GM19397 (cell line): ENCODE data around the gene SH3BP5L.
"Not testable (repeated sequence)": the region's sequence is repeated elsewhere in the genome, so short reads cannot be mapped to it uniquely, and the experiment has no call there.

Experiments
- ATAC-seq: cut with Tn5 transposase; IDR thresholded peaks from one replicate; pipeline ENCODE4 v1.9.1; 2021; ENCODE audit warnings: mild to moderate bottlenecking, moderate library complexity; ENCODE audit not compliant: unreplicated experiment

Gene SH3BP5L

DNA sequence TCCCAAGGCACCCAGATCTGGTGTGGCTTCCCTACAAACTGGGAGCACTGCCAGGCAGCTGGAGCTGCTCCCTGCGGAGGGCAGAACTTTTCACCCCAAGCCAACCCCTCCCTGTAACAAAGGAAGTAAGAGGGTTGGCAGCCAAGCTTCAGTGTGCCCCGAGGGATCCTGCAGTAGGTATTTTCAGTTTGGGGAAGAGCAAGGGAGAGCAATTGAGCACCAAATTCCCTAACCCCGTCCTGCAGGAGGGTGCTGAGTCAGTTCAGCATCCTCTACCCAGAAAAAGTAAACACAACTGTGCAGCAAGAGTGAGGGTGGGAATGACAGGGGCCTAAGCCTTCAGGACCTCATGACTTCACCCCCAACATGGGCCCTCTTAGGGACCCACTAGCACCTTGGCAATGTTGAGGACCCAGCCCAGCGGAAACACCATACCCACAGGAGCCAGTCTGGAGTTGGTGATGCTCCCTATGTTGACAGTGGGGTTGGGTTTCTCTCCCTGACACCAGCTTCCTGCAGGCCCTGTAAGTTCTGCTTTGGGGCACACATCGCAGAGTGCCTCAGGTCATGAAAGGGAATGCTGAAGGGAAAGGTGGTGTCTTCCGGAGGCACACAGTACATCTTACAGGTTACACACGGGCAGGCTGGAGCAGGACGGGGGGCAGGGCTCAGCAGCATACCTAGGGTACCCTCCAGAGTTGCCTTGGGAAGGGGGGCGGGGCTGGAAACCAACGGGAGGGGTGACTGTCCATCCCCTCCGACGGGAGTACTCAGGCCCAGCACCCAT, 14.8 kb downstream of the SH3BP5L start:
- ATAC-seq: no peak

DNA sequence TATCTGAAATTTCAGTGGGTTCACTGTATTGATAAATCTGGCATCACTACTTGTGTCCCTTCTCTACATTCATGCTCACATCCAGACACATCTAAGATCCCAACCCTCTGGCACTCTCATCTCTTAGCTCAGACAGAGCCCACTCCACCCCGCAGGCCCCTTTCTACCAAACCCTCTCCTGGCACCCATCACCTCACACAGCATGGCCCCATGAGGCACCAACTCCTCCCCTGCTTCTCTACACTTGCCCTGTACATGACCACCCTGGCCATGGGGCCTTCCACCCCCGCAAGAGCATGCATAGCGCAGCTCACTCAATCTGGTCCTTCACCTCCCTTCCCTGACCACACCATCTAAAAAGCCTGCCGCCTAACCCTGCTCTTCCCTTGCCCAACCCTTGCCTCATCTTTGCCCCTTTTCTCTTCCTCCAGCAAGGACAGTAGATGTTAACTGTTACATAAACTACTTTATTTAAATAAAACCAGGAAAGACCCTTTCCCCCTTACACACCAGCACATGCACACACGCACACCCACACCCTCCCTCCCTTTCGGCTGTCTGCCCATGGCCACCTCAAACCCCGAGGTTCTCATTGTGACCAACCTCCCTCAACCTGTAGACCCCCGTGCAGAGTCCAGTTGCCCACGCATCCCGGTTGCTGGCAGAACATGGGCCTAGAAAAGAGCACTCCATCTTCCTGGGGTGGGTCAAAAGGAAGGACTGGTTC, 15.6 kb downstream of the SH3BP5L start:
- no peak for ATAC-seq

DNA sequence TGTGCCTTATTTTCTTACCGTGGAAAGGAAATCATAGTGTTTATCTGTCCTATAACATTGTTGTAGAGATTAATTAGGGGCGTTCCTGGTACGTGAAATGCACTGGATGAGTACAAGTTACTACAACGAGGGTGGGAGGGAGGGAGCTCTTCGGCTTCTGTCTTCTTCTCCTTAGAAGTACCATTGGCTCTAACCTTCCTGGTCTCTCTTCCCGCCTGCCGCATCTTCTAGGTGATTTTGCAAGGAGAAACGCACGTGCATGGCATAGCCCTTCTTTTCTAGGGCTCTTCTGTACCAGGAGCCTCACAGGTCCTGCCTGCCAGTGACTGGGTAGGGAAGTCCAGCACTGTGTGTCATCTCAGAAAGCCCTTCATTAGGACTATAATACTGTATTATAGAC, 16.8 kb downstream of the SH3BP5L start:
- ATAC-seq: no peak

DNA sequence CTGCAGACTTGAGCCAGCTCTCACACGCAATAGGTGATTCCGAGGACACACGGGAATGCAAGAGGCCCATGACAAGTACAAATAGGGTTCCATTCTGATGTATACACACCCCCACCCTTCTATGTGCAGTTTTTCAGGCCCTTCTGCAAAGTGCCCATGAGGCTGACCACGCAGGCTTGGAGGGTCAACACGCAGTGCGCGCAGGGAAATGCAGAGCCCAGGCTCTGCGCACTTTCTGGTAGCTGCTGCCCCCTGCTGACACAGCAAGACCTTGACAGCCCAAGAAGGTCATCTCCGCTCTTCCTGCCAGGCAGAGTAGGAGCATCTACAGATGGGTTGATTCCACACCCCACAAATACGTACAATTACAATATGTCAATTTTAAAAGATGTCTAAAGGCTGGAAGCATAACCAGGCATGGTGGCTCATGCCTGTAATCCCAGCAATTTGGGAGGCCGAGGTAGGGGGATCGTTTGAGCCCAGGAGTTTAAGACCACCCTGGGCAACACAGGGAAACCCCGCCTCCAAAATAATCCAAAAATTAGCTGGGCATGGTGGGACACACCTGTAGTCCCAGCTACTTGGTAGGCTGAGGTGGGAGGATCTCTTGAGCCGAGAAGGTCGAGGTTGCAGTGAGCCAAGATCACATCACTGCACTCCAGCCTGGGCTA, 18.5 kb downstream of the SH3BP5L start:
- ATAC-seq: peak; percentile 55

DNA sequence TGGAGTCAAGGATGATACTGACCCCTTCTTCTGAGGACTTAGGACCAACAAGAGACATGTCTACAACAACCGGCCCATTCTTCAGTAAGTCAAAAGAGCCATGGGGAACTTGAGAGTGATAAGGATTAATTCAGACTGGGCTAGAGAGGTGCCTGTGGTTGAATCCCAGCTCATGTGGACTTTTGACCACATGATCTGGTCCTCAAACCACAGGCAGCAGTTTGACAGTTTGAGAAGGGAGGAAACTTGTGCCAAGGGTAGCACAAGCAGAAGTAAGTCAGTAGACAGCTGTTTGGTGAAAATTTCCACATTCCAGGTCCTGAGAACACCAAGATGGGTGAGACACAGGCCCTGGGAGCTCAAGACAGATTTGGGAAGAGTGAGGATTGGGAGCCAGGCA, 19.8 kb downstream of the SH3BP5L start:
- ATAC-seq: no peak

DNA sequence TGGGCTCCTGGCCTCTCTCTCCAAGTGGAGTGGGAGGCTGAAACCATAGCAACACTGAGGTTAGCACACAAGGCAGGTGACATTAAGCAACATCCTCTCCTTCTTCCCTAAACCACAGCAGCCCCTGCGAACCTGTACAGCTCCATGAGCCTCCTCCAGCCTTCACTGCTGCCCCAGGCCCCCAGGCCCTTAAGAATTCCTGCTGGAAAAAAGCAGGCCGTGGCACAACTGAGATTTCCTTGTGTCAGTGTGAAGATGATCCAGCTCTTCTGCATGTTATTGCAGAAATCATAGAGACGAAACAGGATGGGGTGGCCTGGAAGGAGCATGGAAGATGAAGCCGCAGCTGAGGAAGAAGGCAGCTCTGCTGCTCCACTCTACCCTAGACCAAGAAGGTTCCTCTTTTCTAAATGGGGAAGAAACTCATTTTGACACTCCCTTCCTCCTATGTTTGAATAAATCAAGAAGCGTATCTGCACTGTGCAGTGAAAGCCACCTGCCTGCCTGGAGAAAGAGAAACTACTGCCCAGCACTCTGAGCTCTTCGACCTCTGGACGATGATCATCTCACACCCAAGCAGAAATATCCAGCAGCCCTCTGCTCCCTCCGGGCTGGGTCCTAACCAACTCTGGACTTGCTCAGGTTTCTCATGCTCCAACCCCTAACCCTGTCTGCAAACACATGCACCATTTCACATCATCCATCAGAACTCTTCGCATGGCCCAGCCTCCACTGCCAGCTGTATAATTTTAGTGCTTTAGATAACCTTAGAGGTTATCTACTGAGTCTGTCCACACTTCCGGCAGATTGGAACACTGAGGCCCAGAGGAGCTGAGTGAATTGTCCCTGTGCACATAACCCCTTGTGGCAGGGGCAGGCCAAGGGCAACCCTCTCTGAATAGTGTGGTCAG, 20.7 kb downstream of the SH3BP5L start:
- ATAC-seq: peak; percentile 86

DNA sequence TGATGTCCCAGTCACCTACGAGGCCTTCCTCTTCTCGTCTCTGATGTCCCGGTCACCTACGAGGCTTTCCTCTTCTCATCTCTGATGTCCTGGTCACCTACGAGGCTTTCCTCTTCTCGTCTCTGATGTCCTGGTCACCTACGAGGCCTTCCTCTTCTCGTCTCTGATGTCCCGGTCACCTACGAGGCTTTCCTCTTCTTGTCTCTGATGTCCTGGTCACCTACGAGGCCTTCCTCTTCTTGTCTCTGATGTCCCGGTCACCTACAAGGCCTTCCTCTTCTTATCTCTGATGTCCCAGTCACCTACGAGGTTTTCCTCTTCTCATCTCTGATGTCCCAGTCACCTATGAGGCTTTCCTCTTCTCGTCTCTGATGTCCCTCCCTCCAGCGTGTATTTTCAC, 22.2 kb downstream of the SH3BP5L start:
- not testable (repeated sequence) for ATAC-seq

DNA sequence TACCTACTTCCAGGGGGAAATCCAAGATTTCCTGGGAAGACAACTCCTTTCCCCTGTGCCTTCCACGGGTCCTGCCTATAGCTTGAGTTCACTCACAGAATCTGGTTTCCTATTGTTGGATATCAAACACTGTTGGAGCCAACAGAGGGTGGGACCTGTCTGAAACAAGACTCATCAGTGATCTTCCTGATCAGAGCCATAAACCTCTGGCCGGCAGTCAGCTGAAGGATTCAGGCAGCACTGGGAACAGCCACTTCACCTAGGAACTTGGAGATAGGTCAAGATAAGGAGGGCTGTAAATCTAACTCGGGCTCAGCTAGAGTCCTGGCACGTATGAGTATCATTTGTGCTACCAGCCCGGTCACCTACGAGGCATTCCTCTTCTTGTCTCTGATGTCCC, 23.3 kb downstream of the SH3BP5L start:
- no peak for ATAC-seq

DNA sequence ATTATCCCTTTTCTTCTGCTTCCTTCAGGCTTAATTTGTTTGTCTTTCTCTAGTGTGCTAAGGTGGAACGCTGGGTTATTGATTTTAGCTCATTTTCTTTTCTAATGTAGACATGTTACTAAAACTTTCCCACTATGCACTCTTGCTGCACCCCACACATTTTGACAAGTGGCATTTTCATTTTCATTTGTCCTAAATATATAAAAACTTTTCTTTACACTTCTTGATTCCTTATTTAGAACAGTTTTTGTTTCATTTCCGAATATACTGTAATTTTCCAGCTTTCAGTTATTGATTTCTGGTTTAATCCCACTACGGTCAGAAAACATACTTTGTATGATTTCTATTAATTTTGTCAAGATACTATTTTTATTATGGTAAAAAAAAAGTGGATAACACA, 25.3 kb downstream of the SH3BP5L start:
- no peak for ATAC-seq

DNA sequence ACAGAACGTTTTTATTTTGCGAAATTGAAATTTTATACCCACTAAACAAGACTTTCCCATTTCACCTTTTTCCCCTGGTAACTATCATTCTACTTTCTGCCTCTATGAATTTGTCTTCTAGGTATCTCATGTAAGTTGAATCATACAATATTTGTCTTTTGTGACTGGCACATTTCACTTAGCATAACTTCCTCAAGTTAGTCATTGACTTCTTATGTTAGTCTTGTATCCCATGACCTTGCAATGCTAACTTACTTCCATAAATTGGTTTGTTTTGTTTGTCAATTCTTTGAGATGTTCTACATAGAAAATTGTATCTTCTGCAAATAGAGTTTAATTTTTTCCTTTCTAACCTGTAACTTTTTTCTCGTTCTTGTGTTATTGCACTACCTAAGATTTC, 26.9 kb downstream of the SH3BP5L start:
- ATAC-seq: no peak

DNA sequence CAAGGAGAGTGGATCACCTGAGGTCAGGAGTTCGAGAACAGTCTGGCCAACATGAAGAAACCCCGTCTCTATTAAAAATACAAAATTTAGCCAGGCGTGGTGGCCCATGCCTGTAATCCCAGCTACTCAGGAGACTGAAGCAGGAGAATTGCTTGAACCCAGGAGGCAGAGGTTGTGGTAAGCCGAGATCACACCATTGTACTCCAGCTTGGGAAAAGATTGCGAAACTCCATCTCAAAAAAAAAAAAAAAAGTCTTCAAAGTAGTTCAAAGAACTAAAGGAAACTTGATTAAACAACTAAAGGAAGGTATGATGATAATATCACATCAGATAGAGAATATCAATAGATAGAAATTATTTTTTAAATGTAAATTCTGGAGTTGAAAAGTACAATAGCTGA, 31.1 kb downstream of the SH3BP5L start:
- not testable (repeated sequence) for ATAC-seq

DNA sequence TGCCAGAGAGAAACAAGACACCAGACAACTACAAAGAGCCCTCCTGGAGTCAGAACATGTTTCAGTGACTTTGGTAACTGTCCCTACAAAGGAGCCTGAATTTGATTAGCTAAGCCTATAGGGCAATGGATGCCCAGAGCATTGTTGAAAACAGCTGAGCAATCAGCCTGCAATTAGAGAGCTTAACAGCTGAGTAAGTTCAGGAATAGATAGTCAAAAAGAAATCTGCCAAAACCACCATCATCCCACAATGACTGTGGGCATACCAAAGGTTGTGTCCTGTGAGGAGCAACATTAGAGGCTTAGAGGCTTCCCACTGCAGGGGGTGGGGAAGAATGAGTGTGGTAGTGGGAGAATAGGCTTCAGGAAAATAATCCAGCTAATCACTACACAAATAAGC, 32.1 kb downstream of the SH3BP5L start:
- ATAC-seq: peak; percentile 75

DNA sequence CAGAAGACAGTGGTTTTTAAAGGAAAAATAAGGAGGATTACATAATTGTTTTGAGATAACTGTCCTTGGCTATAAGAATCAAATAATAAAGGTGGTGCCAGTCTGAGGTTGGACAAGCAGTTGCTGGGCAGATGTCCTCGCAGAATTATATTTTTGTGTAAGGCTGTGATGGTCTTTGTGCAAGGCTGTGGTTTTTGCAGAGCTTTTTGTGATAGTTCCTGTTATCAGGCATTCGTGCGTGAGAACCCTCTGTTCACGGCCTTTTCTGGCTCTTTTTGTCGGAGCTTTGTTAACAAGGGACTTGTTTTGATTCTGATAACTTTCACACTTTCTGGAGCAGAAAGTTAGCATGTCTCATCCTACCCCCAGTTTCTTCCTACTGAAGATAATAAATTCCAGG, 33.4 kb downstream of the SH3BP5L start:
- ATAC-seq: peak; percentile 47

DNA sequence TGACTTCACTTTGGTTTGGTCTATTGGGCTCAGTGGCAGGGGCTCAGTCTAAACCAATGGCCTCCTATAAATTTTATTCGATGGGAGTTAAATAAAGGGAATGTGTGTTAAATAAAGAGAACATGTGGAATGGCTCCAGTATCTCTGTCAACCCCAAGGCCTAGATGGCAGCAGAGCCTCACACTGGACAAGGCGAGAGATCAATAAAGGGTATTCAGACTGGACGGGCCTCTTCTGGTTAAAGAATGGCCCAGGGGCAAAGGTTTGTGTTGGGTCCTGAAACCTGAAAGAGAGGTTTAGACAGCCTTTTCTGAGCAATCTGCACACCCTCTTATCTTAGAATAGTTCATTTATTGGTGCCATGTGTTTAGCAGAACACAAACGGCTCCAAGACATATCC, 34.7 kb downstream of the SH3BP5L start:
- no peak for ATAC-seq

DNA sequence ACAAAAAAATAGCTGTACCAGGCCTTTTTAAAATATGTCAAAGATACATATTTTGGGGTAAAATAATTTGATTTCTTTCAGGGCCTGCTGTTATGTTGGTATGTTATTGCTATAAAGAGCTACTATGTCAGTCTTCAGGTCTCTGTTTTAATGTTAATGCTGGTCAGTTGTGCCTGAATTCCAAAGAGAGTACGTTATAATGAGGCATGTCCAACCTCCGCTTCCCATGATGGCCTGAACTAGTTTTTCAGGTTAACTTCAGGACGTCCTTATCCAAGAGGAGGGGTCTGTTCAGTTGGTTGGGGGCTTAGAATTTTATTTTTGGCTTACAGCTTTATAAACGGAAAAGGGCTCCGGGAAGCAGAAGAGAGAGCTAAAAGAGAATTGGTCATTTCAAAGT, 35.3 kb downstream of the SH3BP5L start:
- ATAC-seq: no peak

DNA sequence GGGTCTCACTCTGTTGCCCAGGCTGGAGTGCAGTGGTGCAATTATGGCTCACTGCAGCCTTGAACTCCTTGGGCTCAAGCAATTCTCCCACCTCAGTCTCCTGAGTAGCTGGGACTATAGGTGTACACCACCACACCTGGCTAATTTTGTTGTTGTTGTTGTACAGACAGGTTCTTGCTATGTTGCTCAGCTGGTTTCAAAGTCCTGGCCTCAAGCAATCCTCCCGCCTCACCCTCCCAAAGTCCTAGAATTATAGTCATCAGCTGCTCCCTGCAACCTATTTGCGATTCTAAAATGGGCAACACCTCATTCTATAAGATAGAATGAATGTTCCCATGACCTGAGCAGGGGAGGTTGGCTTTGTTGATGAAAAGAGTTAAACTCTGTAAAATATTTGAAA, 36.4 kb downstream of the SH3BP5L start:
- ATAC-seq: not testable (repeated sequence)

DNA sequence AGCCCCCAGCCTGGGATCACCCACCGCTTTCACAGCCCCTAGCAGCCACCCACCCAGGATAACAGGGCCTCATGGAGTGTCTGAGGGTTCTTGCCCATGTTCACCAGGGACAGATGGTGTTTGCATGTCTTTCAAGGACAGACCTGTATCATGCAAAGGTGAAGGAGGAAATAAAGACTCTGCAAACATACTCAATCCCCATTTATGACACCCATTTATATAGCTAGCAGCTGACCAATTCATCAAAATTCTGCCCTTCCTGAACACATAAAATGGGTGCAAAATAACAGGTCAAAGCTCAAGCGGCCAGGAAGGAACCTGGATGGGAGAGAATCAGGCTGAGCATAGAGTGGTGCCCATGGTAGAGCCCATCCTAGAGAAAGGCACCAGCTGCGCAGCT, 37.4 kb downstream of the SH3BP5L start:
- no peak for ATAC-seq

DNA sequence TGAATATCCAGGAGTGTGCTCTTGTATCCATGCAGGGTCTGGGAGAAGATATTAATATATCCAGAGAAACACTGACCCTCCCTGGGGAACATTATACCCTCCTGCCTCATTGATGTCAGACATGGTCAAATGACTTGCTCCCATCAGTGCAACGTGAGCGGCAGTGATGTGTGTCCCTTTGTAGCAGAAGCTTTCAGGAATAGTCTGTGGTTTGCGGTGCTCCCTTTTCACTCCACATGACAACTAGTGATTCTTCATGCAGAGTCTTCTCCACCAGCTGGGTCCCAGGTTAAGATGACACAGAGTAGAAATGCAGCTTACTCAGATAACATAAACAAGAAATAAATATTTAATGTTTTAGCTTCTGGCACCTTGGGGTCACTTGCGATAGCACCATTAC, 38.3 kb downstream of the SH3BP5L start:
- no peak for ATAC-seq

DNA sequence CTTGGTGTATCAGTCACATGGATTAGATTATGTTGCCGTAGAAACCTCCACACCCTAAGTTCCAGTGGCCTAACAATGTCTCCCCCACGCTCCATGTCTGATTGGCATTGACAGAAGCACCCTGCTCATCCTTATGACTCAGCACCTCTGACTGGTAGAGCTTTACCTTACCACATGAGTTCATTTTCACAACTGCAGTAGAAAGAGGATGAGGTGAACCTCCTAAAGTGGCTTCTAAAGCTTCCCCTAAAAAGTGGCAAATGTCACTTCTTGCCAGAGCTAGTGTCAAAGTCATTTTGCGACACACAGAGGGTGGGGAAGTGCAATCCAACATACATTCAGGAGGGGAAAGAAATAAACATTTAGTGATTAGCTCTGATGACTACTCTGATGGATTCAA, 39.6 kb downstream of the SH3BP5L start:
- no peak for ATAC-seq

DNA sequence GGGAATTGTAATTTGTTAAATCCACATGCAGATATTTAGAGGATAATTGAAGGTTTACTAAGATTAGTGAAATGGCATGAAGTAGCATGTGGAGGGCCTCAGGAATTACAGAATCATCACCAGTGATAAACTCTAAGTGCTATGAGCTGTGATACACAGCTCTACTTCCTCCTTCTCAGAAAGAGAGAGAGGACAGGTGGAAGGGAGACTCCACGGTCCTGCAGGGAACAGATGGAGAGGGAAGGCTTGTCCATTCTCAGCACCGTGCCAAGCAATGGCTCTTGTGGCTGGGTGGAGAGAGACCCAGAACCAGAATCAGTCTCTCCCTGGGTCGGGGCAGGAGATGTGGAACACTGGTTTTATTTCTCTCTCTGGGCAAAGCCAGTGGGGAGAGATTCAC, 42.3 kb downstream of the SH3BP5L start:
- ATAC-seq: no peak
